ENCODE data around the gene SLC9C2. TPM values are rescaled to one million over a fixed set of nuclear protein-coding genes. Genes with fewer than 3 reads are reported as not detected.
"Not testable (repeated sequence)": the region's sequence is repeated elsewhere in the genome, so short reads cannot be mapped to it uniquely, and the experiment has no call there.

The SLC9C2 gene
- total RNA-seq, 1 donor from 2014 or later = not detected

DNA sequence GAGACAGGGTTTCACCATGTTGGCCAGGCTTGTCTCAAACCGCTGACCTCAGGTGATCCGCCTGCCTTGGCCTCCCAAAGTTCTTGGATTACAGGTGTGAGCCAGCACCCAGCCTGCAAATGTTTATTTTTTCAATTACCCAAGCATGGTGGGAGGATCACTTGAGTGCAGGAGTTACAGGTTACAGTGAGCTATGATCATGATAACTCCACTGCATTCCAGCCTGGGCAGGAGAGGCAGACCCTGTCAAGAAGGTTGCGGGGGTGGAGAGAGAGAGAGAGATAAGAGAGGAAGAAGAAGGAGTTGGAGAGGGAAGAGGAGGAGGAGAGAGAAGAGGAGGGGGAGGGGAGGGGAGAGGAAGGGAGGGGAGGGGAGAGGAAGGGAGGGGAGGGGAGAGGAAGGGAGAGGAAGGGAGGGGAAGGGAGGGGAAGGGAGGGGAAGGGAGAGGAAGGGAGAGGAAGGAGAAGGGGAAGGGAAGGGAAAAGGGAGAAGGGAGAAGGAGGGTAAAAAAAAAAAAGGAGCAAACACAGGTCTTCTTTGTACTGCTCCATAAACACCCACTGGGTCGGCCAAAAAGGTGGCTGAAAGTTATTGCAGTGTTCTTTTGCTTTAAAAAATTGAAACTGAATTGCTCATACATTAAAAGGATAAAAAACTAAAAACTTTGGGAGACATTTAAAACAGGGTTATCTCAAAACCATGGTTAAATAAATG is 5.8 kb upstream of the SLC9C2 start:
- DNase-seq (ENCODE audit: low read depth) (no peak), FAIRE-seq (no peak)
- Histone ChIP-seq H3K27me3 (ENCODE audit: control insufficient read depth, insufficient read depth, low read length) (no peaks in the 10 kb centered on the region), H3K4me3 (ENCODE audit: low read depth, low read length) (no peak overlapping the region), H3K36me3 (ENCODE audit: control insufficient read depth, insufficient read depth, low read length) (no peaks in the 10 kb centered on the region)
- TF ChIP-seq, protein P1, sequence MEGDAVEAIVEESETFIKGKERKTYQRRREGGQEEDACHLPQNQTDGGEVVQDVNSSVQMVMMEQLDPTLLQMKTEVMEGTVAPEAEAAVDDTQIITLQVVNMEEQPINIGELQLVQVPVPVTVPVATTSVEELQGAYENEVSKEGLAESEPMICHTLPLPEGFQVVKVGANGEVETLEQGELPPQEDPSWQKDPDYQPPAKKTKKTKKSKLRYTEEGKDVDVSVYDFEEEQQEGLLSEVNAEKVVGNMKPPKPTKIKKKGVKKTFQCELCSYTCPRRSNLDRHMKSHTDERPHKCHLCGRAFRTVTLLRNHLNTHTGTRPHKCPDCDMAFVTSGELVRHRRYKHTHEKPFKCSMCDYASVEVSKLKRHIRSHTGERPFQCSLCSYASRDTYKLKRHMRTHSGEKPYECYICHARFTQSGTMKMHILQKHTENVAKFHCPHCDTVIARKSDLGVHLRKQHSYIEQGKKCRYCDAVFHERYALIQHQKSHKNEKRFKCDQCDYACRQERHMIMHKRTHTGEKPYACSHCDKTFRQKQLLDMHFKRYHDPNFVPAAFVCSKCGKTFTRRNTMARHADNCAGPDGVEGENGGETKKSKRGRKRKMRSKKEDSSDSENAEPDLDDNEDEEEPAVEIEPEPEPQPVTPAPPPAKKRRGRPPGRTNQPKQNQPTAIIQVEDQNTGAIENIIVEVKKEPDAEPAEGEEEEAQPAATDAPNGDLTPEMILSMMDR (IDR thresholded peaks at IDR 0.05; ENCODE audit: insufficient read depth, low read length, severe bottlenecking) = no peak

DNA sequence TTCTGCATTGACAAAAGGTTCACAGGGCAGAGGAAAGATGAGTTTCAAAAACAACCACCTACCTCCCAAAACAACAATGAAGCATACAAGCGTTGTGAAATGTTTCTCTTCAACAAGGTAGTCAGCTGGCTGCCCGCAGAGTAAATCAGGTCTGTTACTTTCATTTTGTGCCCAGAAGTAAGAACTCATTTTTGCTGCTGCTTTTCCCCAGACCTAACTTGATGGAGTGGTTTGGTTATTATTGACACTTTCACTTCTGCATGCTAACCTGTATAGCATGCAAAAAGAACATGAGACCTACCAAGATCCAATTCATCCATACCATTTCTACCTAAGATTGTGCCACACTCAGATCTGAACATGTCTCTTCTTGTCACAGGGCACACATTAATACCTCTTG is 1.3 kb downstream of the SLC9C2 start:
- peak; percentile 13 for DNase-seq (ENCODE audit: low read depth)
- H3K4me3 ChIP-seq (ENCODE audit: low read depth, low read length) = no peak overlapping the region
- no peak for FAIRE-seq
- TF ChIP-seq, protein P1 (IDR thresholded peaks at IDR 0.05; ENCODE audit: insufficient read depth, low read length, severe bottlenecking) = no peak
- H3K36me3 ChIP-seq (ENCODE audit: control insufficient read depth, insufficient read depth, low read length) = no peaks in the 10 kb centered on the region
- no peaks in the 10 kb centered on the region for H3K27me3 ChIP-seq (ENCODE audit: control insufficient read depth, insufficient read depth, low read length)

DNA sequence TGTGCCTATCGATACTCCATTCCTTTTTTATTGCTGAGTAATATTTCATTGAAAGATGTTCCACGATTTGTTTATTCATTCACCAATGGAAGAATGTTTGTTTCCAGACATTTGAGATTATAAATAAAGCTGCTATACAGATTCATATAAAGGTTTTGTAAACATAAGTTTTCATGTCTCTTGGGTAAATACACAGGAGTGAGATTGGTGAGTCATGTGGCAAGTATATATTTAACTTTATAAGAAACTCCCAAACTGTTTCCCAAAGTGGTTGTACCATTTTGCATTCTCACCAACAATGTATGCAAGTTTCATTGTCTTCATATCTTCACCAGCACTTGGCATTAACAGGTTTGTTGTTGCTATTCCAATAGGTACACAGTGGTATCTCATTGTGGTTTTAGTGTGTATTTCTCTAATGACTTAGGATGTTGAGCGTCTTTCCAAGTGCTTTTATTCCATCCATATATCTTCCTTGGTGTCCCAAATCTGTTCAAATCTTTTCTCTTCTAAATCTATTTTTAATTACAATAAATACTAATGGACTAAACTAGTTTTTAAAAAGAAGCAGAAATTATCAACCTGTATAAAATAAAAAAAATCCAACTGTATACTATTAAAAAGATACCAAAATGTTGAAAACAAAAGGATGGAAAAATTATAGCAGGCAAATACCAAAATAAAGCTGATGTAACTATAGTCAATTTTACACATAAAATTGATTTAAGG is 6.6 kb downstream of the SLC9C2 start:
- DNase-seq (ENCODE audit: low read depth) = no peak
- no peak overlapping the region for H3K4me3 ChIP-seq (ENCODE audit: low read depth, low read length)
- FAIRE-seq = no peak
- TF ChIP-seq, protein P1 (IDR thresholded peaks at IDR 0.05; ENCODE audit: insufficient read depth, low read length, severe bottlenecking) = no peak
- no peaks in the 10 kb centered on the region for H3K36me3 ChIP-seq (ENCODE audit: control insufficient read depth, insufficient read depth, low read length)
- no peaks in the 10 kb centered on the region for H3K27me3 ChIP-seq (ENCODE audit: control insufficient read depth, insufficient read depth, low read length)

DNA sequence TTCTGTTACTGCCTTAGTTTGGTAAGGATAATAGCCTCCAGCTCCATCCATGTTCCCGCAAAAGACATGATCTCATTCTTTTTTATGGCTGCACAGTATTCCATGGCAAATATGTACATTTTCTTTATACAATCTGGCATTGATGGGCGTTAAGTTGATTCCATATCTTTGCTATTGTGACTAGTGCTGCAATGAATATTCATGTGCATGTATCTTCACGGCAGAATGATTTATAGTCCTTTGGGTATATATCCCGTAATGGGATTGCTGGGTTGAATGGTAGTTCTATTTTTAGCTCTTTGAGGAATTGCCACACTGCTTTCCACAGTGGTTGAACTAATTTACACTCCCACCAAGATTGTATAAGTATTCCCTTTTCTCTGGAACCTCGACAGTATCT is 11.7 kb downstream of the SLC9C2 start:
- H3K4me3 ChIP-seq (ENCODE audit: low read depth, low read length); H3K36me3 ChIP-seq (ENCODE audit: control insufficient read depth, insufficient read depth, low read length); FAIRE-seq; H3K27me3 ChIP-seq (ENCODE audit: control insufficient read depth, insufficient read depth, low read length); DNase-seq (ENCODE audit: low read depth): not testable (repeated sequence)

DNA sequence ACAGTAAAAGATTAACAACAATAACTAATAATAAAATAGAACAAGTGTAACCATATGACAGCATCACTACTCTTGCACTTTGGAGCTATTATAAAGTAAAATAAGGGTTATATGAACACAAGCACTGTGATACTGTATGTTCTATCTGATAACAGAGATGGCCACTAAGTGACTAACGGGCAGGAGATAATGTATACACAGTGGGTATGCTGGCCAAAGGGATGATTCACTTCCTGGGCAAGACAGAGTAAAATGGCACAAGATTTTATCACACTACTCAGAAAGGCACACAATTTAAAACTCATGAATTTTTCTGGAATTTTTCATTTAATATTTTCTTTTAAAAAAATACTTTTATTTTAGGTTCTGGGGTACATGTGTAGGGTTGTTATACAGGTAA is 12.3 kb downstream of the SLC9C2 start:
- no peak for FAIRE-seq
- TF ChIP-seq, protein P1 (IDR thresholded peaks at IDR 0.05; ENCODE audit: insufficient read depth, low read length, severe bottlenecking) = no peak
- Histone ChIP-seq H3K4me3 (ENCODE audit: low read depth, low read length) (no peak overlapping the region), H3K36me3 (ENCODE audit: control insufficient read depth, insufficient read depth, low read length) (no peaks in the 10 kb centered on the region), H3K27me3 (ENCODE audit: control insufficient read depth, insufficient read depth, low read length) (no peaks in the 10 kb centered on the region)
- peak; percentile 67 for DNase-seq (ENCODE audit: low read depth)

DNA sequence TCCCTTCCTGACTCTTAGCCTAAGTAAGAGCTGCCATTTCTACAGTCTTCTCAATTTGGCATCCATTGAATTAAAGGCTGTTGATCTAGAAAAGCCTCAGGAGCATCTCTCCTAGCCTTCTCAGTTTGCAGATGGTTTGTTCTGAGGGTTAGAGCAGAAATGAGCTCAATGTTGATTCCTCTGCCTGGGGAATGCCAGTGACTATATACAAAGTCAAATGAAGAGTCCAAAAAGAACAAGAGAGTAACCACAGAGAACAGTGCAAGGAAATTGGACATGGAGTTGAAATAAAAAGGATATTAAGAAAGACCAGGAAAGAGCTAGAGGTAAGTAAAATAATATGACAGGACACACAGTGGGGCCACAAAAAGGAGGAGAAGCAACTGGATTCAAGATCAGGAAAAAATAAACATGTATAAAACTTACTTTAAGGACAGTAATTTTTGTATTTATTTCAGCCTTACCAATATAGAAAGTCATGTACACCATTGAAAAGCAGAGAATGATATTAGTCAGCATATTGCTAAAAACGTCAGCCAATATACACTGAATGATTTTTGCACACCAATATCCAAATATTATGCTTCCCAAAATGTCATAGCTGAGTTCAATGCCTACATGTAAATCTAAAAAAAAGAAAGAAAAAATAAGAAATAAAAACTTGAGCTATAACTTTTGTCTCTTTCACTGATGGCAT is 21.3 kb downstream of the SLC9C2 start:
- TF ChIP-seq, protein P1 (IDR thresholded peaks at IDR 0.05; ENCODE audit: insufficient read depth, low read length, severe bottlenecking) = no peak
- DNase-seq (ENCODE audit: low read depth) (no peak), FAIRE-seq (no peak)
- H3K4me3 ChIP-seq (ENCODE audit: low read depth, low read length) = no peak overlapping the region
- H3K36me3 ChIP-seq (ENCODE audit: control insufficient read depth, insufficient read depth, low read length) = no peaks in the 10 kb centered on the region
- H3K27me3 ChIP-seq (ENCODE audit: control insufficient read depth, insufficient read depth, low read length) = no peaks in the 10 kb centered on the region
